Skin epidermis (tissue), 12 donors: Measurements from ENCODE around the gene CACNA2D2.

ENCODE experiments used
- H3K27ac ChIP-seq, 21 experiments: fragments of 200-600 bp; sonication (generic) in 11 of 21; one replicate each; pipeline ENCODE4 v1.5.0; 2020; ENCODE audit warnings: mild to moderate bottlenecking in 3 of 21, inconsistent platforms in 2 of 21, moderate library complexity in 2 of 21
- H3K4me3 ChIP-seq, 7 experiments: fragments of 200-600 bp; sonication (generic) in 2 of 7; one replicate each; pipeline ENCODE4 v1.5.0; 2020; ENCODE audit warnings: inconsistent platforms in 2 of 7, mild to moderate bottlenecking in 2 of 7, moderate library complexity in 1 of 7

CACNA2D2 gene

DNA sequence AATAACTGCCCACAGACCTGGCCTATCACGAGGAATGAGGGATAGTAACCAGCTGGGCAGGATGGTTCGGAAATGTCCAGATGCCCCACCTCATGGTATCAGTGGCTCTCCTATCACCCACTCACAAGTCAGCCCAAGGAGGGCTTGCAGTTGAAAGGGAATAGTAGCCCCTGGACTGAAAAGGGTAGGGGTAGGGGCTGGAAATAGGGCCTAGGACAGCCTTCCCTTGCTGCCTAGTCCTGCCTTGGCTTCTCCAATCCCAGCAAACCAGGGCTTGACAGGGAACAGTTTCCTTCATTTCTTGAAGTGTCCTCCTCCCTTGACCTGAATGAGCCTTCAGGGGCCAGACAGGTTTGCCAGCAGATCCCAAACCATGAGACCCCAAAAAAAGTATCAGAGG lies 1.2 kb upstream of the CACNA2D2 start:
- Histone ChIP-seq H3K27ac (no peak overlapping the region), H3K4me3 (no peak overlapping the region)

DNA sequence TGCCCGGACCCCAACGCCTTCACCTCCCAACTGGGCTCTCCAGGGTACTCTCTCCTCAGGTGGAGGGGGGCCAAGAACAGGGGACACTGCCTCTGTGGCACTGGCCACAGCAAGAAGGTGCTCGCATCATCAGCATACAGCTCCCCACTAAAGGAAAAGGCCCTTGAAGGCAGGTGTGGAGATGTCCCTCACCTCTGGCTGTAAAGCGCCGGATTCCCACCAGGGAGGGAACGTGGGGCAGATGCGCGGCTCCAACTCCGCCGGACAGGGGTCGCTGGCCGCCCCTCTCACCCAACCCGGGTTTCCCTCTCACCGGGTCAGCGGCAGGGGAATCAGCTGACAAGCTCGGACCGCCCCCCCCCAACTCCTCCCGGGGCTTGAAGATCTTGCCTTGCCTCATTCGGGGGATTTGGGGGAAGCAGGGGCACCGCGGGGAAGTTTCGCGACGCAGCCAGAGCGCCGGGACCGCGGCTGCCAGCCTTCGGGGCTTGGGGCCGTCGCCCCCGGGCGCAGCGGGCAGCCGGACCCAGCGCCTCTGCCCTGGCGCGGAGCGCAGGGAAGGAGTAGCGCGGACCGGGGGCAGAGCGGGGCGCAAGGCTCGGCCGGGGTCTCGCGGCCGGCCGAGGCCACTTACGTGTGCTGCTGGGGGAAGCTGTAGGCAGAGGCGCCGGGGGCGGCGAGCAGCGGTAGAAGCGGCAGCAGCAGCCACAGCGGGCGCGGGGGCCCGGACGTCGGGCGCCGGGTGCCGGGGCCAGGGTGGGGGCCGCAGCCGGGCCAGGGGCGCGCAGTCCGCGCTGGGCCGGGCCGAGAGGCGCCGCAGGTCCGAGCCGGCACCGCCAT lies 630 bp downstream of the CACNA2D2 start:
- no peak overlapping the region for H3K27ac ChIP-seq

DNA sequence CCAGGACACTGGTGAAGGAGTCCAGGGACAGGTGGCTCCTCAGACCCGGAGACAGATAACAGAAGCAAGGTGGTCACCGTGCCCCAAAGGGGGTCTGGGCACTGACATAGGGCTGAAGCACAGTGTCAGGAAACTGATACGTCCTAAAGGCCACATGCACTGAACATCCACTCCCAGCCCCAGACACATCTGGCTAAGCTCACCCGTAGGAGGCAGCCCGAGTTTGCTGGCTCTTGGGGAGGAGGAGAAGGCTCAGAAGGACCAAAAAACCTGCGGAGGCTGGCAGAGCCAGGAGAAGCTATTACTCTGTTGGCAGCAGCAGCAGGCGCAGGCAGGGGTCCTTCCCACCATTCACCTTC lies 1.2 kb downstream of the CACNA2D2 start:
- Histone ChIP-seq H3K4me3 (peak overlapping the region in 1 of 7 experiments; percentile 46), H3K27ac (no peak overlapping the region)

More for the DNA sequence above, 630 bp downstream of the CACNA2D2 start:
- H3K4me3 ChIP-seq: peak overlapping the region; percentile 3 to 53 (median 33)

DNA sequence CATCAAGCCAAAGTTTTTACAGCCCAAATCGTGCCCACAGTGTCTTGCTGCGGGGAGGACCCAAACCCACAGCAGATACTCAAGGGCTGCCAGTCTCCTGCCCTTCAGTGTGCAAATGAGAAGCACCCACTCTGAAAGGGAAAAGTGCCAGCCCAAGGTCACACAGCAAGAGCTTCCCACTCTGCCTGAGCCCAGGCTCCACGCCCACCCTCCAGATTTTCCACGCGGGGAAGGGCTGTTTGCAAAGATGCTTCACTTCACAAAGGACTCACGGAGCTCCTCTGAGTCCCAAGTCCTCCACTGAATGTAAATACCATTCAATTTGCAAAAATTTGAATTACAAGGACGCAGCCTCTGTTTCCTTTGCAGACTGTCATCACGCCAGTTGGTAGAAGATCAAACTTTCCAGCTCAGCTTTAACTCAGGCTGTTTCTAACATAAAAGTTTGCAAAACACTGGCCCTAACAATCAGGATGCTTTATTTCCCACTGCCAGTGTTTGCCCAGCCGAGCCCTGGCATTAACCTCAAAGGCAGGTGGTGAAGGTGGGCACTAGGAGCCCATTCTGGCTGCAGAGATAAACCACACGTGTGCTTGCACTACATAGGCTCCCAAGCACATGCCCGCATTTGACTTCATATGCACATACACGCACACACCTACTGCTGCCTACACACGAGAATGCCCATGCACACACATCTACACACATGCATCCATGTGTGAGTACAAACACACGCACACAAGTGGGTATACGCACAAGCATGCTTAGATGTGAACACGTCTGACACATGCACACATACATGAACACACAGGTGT lies 7.6 kb downstream of the CACNA2D2 start:
- Histone ChIP-seq H3K27ac (no peak overlapping the region), H3K4me3 (no peak overlapping the region)

DNA sequence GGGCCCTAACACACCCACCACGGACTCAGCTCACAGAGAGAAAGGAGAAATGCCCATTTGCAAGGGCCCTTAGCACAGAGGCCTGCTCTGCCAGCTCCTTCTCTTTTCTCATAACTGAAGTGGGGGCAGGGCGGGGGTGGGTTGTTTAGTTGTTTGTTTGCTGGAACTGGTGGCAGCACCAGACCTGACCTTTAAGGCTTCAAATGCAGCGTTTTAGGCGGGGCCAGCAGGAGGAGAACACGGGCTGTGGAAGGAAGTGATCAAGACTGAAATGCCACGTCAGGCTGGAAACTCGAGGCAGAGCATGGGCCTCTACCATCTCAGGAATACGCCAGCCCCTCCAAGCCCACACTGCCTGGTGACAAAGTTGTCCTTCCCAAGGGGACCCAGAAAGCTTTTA lies 9.3 kb downstream of the CACNA2D2 start:
- Histone ChIP-seq H3K27ac (no peak overlapping the region), H3K4me3 (no peak overlapping the region)

DNA sequence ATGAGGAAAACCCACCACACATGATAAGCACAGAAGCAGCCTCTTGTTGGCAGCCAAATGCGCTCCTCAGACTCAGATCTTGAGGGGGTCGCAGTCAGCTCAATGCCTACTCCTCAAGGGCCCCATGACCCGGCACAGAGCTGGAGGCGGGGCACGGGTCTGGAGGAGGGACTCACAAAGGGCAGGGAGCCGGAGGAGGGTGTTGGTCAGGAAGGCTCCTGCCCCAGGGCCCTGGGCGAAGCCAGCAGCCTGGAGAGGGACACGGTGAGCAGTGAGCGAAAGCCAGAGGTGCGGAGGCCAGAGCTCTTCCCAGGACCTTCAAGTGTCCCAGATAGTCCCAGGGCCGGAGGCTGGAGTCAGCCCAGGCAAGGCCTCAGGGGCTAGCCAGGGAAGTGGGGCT lies 9.8 kb downstream of the CACNA2D2 start:
- Histone ChIP-seq H3K4me3 (no peak overlapping the region), H3K27ac (no peak overlapping the region)

DNA sequence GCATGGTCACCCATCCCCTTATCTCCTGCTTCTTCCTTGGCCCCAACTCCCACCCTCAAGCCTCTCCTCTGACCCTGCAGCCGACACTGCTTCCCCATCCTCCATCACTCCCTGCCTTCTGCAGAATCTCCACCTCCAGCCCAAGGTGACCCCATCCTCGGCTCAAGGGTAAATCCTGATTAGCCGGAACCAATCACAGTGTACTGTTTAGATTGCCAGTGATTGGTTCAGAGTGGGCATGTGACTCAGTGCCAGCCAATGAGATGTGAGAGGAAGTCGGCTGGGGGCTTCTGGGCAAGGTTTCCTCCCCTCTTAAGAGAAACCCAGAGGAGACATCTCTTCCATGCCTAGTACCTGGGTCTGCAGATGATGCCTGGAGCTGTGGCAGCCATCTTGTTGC lies 10.3 kb downstream of the CACNA2D2 start:
- Histone ChIP-seq H3K4me3 (no peak overlapping the region), H3K27ac (no peak overlapping the region)

DNA sequence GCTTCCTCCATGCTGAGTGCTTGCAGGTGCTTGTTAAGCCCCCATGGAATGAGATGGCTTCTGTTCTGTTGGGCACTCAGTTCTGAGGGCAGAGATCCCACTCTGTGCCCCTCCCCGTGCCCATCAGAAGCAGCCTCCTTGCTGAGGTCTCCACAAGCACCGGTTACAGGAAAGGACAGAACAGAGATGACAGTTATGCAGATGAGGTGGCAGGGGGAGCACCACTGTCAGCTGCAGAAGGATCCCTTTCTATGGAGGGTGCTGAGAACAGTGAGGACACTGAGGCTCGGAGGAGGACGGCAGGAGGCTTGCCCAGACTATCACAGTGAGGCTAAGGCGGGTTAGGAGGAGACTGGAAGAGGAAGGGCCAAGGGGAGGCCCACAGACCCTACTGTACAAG lies 12.4 kb downstream of the CACNA2D2 start:
- no peak overlapping the region for H3K27ac ChIP-seq
- no peak overlapping the region for H3K4me3 ChIP-seq

DNA sequence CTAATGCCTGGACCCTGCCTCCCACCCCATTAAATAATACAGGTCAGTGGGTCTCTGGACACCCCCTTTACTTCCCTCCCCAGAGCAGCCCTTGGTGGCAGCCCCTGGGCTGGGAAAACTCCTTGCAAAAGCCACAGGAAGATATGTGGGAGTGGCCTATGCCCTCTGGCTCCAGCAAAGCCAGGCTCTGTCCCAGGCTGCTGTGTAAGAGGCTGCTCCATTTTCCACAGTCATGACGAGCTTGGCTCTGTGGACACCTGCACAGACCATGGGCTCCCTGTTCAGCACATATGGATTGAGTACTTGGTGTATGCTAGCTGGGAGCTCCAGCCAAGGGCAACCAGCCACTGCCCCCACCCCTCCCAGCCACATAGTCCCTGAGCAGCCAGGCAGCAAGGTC lies 13.0 kb downstream of the CACNA2D2 start:
- Histone ChIP-seq H3K27ac (no peak overlapping the region), H3K4me3 (no peak overlapping the region)

DNA sequence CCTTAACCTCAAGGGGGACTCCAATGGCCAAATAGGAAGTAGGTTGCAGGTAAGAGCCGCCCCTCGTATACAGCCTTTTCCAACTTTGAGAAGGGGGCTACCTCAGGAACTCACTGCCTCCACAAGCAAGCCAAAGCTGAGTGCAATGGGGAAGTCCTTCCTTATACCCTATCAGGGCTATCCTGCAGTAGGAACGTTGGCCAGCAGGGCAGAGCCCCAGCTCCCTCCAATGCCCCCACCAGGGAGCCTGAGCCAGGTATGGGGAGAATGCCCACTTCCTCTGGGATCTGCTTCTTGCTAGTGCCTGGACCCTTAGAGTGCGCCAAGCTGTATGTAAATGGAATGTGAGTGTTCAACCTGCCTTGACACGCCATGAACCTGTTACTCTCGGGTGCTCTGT lies 16.3 kb downstream of the CACNA2D2 start:
- no peak overlapping the region for H3K4me3 ChIP-seq
- no peak overlapping the region for H3K27ac ChIP-seq

DNA sequence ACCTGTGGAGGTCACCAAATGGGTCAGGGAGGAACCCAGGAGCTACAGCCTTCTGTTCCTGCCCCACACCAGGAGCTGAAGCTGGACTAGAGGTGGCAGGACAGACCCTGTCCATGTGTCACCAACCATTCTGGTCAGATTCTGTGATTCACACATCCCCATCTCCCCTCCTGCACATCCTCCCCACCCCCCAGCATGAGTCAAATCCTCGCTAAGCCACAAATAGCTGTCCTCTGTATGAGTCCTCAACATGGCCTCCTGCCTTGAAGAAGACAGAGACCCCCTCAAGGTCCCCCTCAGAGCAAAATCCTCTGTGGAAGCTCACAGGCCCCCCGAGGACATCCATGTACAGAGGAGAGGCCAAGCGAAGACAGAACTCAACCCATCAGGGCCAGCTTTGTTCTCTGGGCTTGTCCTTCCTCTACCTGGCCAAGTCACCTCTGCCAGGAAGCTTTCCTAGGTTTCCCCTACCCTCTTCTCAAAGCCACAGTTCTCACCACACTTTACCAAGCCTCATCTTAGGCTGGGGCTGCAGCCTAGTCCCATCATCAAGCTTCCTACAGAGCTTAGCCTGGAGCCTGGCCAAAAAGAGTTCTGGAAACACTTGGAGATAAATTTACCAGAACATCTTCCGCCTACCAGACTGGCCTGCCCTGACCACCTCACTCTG lies 17.1 kb downstream of the CACNA2D2 start:
- Histone ChIP-seq H3K27ac (no peak overlapping the region), H3K4me3 (no peak overlapping the region)

DNA sequence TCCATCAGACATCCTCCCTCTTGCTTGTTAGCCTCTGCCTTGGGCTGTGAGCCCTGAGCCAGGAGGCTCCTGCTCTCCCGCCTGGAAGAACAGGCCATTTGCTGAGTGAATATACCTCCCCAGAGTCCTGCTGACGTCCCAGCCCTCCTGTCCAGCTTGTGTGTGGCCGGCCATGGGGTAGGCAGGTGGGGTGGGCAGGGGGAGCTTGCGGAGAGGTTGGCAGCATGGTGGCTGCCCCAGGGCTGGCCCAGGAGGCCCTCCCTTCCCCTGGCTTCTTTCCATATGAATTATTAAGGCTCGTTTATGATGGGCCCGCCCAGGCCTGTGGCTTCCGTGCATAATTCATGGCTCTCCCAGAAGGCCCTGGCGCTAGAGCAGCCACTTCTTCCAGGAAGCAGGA lies 18.7 kb downstream of the CACNA2D2 start:
- H3K27ac ChIP-seq: no peak overlapping the region
- no peak overlapping the region for H3K4me3 ChIP-seq

DNA sequence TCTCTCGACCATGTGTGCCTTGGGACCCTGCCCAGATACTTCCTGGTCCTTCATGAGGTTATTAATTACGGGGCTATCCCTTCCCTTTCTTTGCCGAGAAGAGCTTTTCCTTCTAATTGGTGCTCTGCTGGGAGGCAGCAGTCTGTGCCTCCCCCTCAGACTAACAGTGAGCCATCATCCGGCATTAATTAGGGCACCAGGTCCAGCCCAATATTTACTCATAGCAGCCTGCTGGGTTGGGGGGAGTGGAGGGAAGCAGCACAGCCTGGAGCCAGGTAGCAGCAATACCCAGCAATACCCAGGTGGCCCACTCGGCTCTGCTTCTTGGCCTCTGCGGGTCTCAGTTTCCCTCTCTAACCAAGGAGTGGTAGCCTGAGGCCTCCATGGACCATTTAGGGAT lies 20.1 kb downstream of the CACNA2D2 start:
- H3K4me3 ChIP-seq: no peak overlapping the region
- H3K27ac ChIP-seq: no peak overlapping the region

DNA sequence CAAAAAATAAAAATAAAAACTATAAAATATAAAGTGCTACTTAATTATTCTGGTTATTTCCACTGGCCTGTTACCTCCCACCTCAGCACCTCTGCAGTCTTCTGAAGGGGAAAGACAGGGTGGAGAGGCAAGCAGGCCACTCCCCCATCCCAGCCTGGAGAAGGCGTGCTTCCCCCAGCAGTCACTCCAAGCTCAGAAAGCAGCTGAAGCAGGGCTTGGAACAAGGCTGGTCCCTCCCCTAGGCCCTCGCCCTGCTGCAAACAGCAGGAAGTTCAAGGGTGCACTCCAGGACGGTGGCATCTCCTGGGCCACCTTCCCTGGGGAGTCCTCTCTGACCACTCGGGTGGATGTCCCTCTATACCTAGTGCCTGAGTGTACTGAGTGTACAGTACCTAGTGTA lies 21.4 kb downstream of the CACNA2D2 start:
- H3K27ac ChIP-seq: no peak overlapping the region
- no peak overlapping the region for H3K4me3 ChIP-seq

DNA sequence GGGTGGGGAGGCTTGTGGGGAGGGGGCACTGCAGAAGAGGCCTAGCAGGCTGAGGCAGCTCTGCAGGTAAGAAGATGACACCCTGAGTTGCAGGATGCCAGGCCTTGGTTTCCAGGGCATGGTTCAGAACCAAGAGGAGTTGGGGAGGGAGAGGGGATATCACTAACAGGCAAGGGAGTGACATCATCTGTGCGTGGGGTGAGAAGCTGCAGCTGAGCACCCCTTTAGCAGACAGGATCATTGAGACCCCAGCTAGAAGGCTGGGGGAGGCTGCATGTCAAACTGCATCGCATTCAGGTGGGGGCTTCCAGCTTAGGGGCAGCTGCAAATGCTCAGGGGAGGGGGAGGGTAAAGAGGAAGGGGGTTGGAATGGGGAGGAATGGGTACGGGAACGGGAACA lies 23.0 kb downstream of the CACNA2D2 start:
- Histone ChIP-seq H3K27ac (no peak overlapping the region), H3K4me3 (no peak overlapping the region)

DNA sequence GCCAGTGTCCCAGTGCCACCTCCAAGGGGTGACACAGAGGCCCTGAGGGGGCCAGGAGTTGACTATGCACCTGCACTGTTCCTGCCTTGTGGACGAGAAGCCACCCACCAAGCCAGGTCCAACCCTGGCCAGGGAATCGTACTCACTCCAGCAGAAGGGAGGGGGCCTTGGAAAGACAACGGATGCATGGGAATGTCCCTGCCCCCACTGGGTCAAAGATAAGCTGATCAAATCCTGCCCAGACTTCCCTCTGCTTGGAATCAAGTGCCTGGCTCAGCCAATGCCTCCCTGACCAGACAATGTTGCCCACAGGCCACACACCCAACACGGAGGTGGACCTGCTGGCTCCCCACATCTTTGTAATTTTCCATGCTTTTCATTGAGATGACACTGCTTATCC lies 23.9 kb downstream of the CACNA2D2 start:
- H3K27ac ChIP-seq: no peak overlapping the region
- no peak overlapping the region for H3K4me3 ChIP-seq

DNA sequence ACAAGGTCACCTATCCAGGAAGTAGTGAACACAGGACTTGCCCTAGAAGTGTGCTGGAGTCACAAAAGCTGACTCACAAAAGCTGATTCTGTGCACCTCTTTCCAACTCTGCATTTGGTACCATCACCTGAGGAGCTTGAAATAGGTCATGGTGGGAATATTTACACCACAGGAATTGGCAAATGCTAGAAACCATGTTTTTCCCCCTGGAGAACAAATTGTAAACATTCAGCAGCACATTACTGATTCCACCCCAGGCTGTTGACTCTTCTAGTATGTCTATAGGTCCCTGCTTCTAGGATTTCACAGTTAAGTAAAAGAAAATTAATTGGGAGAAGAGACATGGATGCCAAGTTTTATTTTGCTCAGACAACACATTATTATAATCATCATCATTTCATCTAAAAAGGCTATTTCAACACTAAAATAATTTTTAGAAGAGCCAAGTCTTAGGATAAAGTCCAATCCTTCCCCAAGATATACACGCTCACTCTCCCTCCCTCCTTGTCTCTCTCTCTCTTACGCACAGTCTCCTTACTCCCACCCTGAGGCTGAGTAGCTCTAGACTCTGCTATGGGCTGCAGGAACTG lies 24.7 kb downstream of the CACNA2D2 start:
- Histone ChIP-seq H3K4me3 (no peak overlapping the region), H3K27ac (no peak overlapping the region)

DNA sequence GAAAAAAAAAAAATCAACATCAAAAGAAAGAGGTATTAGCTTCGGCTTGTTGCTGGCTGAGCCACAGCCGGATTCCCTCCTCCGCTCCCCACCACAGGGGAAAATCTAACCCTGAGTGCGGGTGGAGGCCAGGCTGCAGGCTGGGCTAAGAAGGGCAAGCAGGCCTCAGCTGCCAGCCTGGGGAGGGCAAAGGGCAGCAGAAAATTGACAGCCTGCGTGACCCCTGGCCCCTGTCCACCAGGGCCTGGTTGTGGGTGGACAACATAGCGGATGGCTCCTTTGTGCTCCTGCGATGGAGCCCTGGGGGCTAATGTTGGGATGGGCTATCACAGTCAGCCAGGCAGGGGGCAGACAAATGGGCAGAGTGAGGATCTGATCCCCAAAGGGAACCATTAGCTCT lies 25.4 kb downstream of the CACNA2D2 start:
- Histone ChIP-seq H3K27ac (no peak overlapping the region), H3K4me3 (no peak overlapping the region)

DNA sequence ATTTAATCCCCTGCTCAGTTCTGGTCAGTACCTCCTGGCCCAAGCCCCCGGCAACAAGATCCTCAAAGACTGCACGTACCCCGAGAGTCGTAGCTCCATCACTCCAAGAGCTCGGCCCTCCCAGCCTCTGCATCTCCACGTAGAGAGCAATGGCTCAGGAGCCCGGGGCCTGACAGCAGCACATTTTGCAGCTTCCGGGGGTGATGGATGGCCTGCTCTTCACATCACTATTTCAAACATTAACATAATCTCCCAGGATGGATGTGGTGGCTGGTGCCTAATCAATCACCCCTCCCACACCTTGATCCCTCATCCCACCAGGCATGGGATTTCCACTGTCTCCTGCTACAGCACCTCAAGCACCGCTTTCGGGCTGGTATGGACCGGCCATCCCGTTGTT lies 28.1 kb downstream of the CACNA2D2 start:
- Histone ChIP-seq H3K27ac (no peak overlapping the region), H3K4me3 (no peak overlapping the region)

DNA sequence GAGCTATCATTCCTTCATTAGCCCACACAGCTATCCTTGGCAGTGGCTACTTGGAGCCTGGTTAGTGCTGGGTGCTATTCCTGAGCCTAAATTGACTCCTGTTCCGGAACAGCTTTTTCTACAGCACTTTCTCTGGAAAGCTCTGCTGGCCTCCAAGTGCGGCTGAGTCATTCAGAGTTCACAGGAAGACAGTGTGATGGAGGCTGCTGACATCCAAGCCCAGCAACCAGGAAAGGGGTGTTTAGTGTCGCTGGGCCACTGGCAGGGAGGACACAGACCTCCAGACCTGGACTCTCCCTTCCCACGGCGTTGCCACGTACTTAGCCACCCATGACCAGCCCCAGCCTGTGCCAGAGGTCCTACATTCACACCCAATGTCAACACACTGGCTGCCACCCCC lies 28.7 kb downstream of the CACNA2D2 start:
- Histone ChIP-seq H3K27ac (peak overlapping the region in 3 of 21 experiments; percentile 23 to 31 (median 27)), H3K4me3 (no peak overlapping the region)
